Left lung (tissue), 10 donors: Measurements from ENCODE around the gene RPS14. TPM values are rescaled to one million over a fixed set of nuclear protein-coding genes. Genes with fewer than 3 reads are reported as not detected.

Experiments used
- ATAC-seq: fragments of 200-7000 bp; cut with Tn5 transposase; one replicate; pipeline ENCODE4 v1.9.1; 2020; ENCODE audit warnings: moderate library complexity
- DNase-seq, 4 donors: peaks; one replicate each; pipeline ENCODE4 v3.0.0-alpha.2; 2013 to 2020
- H3K27ac ChIP-seq, 2 donors: fragments of 200-600 bp; sonication (generic) in 1 of 2; one replicate each; pipeline versions ENCODE4 v1.5.0 to v1.8.0; 2020 to 2021
- H3K27me3 ChIP-seq, 2 donors: fragments of 200-600 bp; sonication (generic) in 1 of 2; one replicate each; pipeline versions ENCODE4 v1.5.0 to v1.8.0; 2020 to 2021
- H3K36me3 ChIP-seq, 2 donors: fragments of 200-600 bp; sonication (generic) in 1 of 2; one replicate each; pipeline versions ENCODE4 v1.5.0 to v1.8.0; 2020 to 2021
- H3K4me1 ChIP-seq, 2 donors: fragments of 200-600 bp; one replicate each; pipeline ENCODE4 v1.8.0; 2021
- H3K4me3 ChIP-seq, 2 donors: fragments of 200-600 bp; sonication (generic) in 1 of 2; one replicate each; pipeline versions ENCODE4 v1.5.0 to v1.8.0; 2020 to 2021; ENCODE audit warnings: mild to moderate bottlenecking in 1 of 2
- H3K9me3 ChIP-seq, 2 donors: fragments of 200-600 bp; sonication (generic) in 1 of 2; one replicate each; pipeline versions ENCODE4 v1.5.0 to v1.8.0; 2020 to 2021
- intact Hi-C, 2 donors: fragments of 100-400 bp; cut with DNase I; formaldehyde crosslinking; loops; one replicate each; pipeline versions ENCODE4 v1.11.2 to v1.14.2; 2022
- polyA plus RNA-seq, 6 donors: library from polyadenylated mRNA; unstranded; fragments of 120-200 nt; gene quantifications; one replicate each; pipeline ENCODE4 v1.2.1, GENCODE V29; 2013; ENCODE audit not compliant: insufficient read length in 6 of 6
- total RNA-seq, 2 donors: library from RNA; stranded (reverse); fragmentation: NEBNext Ultra II Directional; extraction: Animal tissue kit (Norgen Biotek cat#: 25700); gene quantifications; one replicate each; pipeline ENCODE4 v1.2.1, GENCODE V29; 2021
- TF ChIP-seq, protein P1 (sequence below), 2 donors: fragments of 200-600 bp; sonication (generic) in 1 of 2; IDR thresholded peaks; one replicate each; pipeline versions ENCODE4 v1.5.0 to v1.8.0; 2021; ENCODE audit warnings: antibody characterized with exemption in 2 of 2
- donor health status: DM: no; HTN: yes; CAD: no.
- donor health status: DM: no; HTN: no; CAD: no.

The RPS14 gene
- total and polyA plus RNA-seq, 8 donors: 1,428 to 2,778 (median 2,416) TPM

DNA sequence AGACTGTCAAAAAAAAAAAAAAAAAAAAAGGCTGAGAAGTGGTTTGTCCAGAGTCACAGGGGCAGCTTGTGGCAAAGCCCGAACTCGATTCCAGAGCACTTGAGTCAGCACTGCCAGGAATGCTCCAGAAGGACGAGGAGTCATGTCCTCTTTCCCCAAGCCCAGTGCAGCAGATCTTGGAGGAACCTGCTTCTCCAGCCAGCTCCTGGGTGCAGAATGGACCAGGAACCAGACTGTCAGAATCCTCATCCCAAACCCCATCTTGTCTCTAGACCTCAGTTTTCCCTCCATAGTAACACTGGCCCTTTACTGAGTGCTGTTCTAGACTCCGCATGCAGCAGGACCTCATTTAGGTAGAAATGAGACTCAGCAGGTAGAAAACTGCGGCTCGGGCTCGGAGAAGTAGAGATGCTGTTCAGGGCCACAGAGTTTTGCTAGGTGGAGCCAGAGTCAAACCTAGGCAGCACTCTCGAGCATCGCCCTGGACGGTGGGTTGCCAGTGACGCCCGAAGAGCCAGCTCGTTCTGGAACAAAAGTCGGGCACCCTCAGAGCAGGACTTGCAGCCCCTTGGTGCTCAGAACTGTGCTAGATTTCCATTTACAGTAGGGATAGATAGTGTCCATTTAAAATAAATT lies 52.3 kb downstream of the RPS14 start:
- DNase-seq: no peak
- Histone ChIP-seq H3K4me3 (no peak overlapping the region), H3K27me3 (no peaks in the 10 kb centered on the region), H3K4me1 (no peaks in the 10 kb centered on the region), H3K36me3 (peaks cover 0 to 100% of the 10 kb centered on the region in 2 donors), H3K9me3 (no peaks in the 10 kb centered on the region), H3K27ac (no peak overlapping the region)
- TF ChIP-seq, protein P1, sequence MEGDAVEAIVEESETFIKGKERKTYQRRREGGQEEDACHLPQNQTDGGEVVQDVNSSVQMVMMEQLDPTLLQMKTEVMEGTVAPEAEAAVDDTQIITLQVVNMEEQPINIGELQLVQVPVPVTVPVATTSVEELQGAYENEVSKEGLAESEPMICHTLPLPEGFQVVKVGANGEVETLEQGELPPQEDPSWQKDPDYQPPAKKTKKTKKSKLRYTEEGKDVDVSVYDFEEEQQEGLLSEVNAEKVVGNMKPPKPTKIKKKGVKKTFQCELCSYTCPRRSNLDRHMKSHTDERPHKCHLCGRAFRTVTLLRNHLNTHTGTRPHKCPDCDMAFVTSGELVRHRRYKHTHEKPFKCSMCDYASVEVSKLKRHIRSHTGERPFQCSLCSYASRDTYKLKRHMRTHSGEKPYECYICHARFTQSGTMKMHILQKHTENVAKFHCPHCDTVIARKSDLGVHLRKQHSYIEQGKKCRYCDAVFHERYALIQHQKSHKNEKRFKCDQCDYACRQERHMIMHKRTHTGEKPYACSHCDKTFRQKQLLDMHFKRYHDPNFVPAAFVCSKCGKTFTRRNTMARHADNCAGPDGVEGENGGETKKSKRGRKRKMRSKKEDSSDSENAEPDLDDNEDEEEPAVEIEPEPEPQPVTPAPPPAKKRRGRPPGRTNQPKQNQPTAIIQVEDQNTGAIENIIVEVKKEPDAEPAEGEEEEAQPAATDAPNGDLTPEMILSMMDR (IDR thresholded peaks at IDR 0.05): no peak
- intact Hi-C loops: no loop called here
- peak; percentile 23 for ATAC-seq

DNA sequence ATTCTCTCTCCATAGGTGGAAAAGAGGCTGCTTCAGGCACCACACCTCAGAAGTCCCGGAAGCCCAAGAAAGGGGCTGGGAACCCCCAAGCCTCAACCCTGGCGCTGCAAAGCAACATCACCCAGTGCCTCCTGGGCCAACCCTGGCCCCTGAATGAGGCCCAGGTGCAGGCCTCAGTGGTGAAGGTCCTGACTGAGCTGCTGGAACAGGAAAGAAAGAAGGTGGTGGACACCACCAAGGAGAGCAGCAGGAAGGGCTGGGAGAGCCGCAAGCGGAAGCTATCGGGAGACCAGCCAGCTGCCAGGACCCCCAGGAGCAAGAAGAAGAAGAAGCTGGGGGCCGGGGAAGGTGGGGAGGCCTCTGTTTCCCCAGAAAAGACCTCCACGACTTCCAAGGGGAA lies 53.3 kb downstream of the RPS14 start:
- TF ChIP-seq, protein P1 (IDR thresholded peaks at IDR 0.05): no peak
- Histone ChIP-seq H3K4me3 (no peak overlapping the region), H3K27me3 (no peaks in the 10 kb centered on the region), H3K36me3 (peaks cover 0 to 100% of the 10 kb centered on the region in 2 donors), H3K27ac (no peak overlapping the region), H3K9me3 (no peaks in the 10 kb centered on the region), H3K4me1 (no peaks in the 10 kb centered on the region)
- DNase-seq (no peak), ATAC-seq (no peak)
- intact Hi-C loops: no loop called here

DNA sequence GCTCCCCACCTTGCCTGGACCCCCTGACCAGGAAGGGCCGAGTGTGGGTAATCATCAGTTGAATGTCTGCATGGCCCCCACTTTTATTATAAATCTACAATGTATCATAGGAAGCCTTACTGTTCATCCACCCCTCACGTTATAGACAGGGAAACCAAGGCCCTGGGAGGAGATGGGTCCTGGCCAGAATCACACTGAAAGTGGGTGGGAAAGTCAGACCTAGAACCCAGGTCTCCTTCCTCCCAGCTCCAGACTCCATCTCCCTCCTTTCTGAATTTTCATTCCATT lies 53.9 kb downstream of the RPS14 start:
- H3K36me3 ChIP-seq: peaks cover 0 to 100% of the 10 kb centered on the region in 2 donors
- H3K27me3 ChIP-seq: no peaks in the 10 kb centered on the region
- DNase-seq (peak in 1 of 4 donors; percentile 3), ATAC-seq (no peak)
- H3K27ac ChIP-seq: no peak overlapping the region
- H3K4me3 ChIP-seq: no peak overlapping the region
- H3K4me1 ChIP-seq: no peaks in the 10 kb centered on the region
- no peaks in the 10 kb centered on the region for H3K9me3 ChIP-seq
- intact Hi-C loops: no loop called here
- TF ChIP-seq, protein P1 (IDR thresholded peaks at IDR 0.05): no peak

DNA sequence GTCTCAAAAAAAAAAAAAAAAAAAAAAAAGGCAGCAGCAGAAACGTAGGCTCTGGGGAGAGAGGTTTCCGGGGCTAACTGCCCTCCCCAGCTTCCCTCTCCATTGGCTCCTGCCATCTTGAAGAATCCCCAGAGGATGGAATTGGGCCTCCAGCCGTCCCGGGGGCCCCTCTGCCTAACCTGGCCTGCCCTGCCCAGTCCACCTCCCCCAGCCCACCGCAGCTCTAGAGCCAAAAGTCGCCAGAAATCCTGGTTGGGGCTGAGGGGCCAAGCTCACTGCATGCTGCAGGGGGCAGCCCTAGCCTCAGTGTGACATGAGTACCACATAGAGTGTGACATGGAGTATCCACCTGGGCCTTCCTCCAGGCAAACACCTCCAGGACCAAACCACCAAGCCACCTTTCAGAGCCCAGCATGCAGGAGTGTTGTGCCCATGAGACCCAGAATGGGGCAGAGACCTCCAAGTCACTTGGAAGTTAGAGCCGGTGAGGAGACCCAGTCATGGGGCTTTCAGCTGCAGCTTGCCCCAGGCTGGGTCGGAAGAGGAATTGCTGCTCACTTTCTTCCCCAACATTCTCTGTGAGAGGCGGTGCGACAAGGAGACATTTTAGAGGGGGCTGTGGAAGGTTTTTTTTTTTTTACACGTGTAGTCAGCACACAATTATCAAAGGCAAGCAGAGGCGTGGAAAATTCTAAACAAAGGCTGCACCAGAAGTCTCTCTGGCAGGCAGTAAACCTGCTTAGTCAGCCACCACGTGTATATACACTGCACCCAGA lies 54.4 kb downstream of the RPS14 start:
- Histone ChIP-seq H3K4me3 (no peak overlapping the region), H3K36me3 (peaks cover 0 to 100% of the 10 kb centered on the region in 2 donors), H3K27me3 (no peaks in the 10 kb centered on the region), H3K4me1 (no peaks in the 10 kb centered on the region), H3K9me3 (no peaks in the 10 kb centered on the region), H3K27ac (no peak overlapping the region)
- DNase-seq: peak in 1 of 4 donors; percentile 41
- no peak for ATAC-seq
- intact Hi-C loops: no loop called here
- TF ChIP-seq, protein P1 (IDR thresholded peaks at IDR 0.05): no peak

DNA sequence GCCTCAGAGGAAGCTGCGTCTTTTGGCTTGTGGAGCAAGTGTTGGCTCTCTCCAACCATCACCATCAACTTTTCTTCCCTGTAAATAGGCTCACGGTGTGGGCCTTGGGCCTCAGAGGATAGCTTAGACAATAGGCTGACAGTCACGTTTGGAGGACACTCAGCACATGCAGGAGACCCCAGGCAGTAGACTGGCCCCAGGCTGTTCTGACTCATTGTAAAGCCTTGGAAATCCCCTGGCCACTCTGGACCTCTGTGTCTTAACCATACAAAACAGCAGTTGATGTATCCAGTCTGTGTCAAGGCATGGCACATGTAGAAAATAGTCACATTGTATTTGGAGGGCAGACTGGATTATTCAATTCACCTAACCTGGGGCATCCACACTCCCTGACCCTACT lies 55.4 kb downstream of the RPS14 start:
- peaks cover 0 to 100% of the 10 kb centered on the region in 2 donors for H3K36me3 ChIP-seq
- intact Hi-C loops: no loop called here
- H3K27ac ChIP-seq: no peak overlapping the region
- H3K27me3 ChIP-seq: no peaks in the 10 kb centered on the region
- DNase-seq (no peak), ATAC-seq (no peak)
- TF ChIP-seq, protein P1 (IDR thresholded peaks at IDR 0.05): no peak
- no peak overlapping the region for H3K4me3 ChIP-seq
- H3K9me3 ChIP-seq: no peaks in the 10 kb centered on the region
- H3K4me1 ChIP-seq: no peaks in the 10 kb centered on the region
